ENCODE results near the gene ST3GAL5. TPM values are rescaled to one million over a fixed set of nuclear protein-coding genes. Genes with fewer than 3 reads are reported as not detected.

ST3GAL5 gene
- total RNA-seq, 2 donors from 2014 or later: 24.7 to 38.6 TPM

DNA sequence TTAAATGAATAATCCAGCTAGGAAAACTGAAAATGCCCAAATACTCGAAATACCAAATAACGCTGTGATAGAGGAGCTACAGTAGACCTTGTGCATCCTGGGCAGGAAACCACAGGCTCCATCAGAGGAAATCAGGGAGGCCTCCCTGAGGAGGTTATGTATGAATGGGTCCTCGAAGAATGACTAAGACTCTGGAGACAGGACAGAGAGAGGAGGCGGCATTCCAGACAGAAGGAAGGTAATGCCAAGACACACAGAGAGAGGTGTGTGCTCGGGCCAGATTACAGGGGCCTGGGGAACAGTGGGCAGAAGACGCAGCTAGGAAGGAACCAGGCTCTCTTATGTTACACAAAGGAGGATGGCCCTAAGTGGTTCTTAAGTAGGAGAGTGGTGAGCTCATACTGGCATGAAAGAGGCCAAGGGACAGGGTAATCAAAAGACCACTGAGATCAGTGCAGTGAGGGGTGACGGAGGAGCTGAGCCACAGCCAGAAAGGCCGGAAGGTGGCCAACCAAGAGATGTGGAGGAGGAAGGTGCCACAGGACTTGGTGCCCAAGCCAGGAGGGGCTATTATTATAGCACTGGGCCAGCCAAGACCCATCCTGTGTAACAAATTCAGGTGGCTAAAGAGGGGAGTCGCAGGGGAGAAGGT, 9.9 kb downstream of the ST3GAL5 start:
- TF ChIP-seq CTCF (IDR thresholded peaks at IDR 0.05) (no peak), POLR2AphosphoS5 (IDR thresholded peaks at IDR 0.05) (no peak), POLR2A (IDR thresholded peaks at IDR 0.05) (no peak)

DNA sequence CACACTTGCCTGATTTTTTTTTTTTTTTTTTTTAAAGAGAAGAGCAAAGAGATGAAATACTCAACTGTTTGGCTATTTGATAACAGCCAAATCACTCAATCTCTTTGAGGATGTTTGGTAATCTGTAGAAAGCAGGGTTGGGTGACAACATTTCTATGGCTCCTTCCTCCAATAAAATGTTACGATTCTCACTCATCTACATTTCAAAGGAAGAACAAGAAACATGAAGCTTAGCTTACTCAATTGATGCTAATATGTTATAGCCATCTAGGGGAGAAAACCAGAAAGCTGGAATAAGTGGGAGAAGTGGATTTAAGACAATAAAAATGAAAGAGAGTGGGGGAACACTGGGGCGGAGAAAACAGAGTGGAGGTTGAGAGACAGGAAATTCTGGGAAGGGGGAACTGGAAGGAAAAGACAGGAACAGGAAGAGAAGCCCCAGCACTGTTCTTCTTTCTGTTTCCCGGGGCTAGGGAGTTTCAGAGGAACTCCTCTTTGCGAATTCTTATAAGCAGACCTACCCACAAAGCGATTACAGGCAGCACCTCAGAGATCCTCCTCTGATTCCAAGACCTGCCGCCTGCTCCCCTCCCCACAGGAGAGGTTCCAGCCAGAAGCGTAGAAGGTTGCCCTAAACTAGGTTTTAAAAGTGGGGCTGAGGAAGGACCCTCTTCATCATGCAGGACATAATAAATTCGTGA, 13.3 kb downstream of the ST3GAL5 start:
- intact Hi-C loops (cut with DNase I): no loop called here
- no peak for TF ChIP-seq CTCF (IDR thresholded peaks at IDR 0.05)
- TF ChIP-seq POLR2AphosphoS5 (IDR thresholded peaks at IDR 0.05): no peak
- Histone ChIP-seq H3K36me3 (no peaks in the 10 kb centered on the region), H3K4me1 (replicated peaks) (no peaks in the 10 kb centered on the region), H3K27me3 (replicated peaks; ENCODE audit: insufficient read depth) (no peaks in the 10 kb centered on the region), H3K4me3 (no peak overlapping the region), H3K27ac (no peak overlapping the region), H3K9me3 (no peaks in the 10 kb centered on the region)
- no peak for DNase-seq (ENCODE audit: low spot score)
- 77% methylated on average over 8 of the region's 8 CpGs for WGBS

More for the DNA sequence above, 9.9 kb downstream of the ST3GAL5 start:
- WGBS: 87% methylated on average over 9 of the region's 9 CpGs
- no peak for DNase-seq (ENCODE audit: low spot score)
- Histone ChIP-seq H3K27ac (no peak overlapping the region), H3K36me3 (no peaks in the 10 kb centered on the region), H3K9me3 (no peaks in the 10 kb centered on the region), H3K27me3 (replicated peaks; ENCODE audit: insufficient read depth) (no peaks in the 10 kb centered on the region), H3K4me1 (replicated peaks) (no peaks in the 10 kb centered on the region), H3K4me3 (no peak overlapping the region)
- intact Hi-C loops (cut with DNase I): no loop called here

DNA sequence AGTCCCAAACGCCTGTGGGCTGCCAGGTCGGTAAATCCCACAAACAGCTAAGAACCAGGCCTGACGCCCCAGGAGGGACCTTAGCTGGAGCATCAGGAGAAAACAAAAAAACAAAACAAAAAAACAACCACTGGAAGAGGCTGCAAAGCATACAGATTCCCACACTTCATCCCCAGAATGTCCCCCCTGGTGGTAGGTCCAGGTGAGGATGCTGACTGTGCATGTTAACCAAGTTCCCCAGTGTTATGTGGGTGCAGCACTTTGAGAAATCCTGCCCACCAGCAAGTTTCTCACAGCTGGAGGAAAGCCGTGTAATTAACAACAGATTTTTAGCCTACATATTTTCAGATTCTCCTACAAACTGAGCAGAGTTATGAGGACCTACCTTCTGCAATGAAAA, 15.1 kb downstream of the ST3GAL5 start:
- no peak for DNase-seq (ENCODE audit: low spot score)

DNA sequence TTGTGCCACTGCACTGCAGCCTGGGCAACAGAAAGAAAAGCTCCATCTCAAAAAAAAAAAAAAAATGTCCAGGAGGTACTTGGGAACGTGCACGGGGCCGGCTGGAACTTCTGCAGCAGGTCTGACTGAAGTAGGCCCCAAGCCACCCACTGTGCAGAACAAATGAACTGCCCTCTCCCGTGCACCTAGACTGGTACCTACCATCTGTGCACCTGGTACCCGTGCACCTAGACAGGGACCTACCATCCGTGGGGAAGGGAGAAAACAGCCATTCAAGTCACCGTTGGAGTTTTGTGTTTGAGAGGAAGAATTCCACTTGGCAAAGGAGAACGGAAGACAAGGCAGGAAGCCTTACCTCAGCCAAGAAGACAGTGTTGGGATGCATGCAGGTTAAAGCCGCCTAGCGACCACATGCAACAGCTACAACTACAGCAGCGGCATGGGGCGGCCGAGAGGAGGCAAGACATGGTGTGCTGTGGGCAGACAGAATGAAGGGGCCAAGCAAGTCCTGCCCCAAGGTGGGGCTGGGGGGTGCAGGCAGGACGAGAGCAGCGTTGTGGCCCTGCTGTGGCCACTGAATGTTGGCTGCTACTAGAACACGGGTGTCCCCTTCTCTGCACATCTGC, 16.1 kb downstream of the ST3GAL5 start:
- TF ChIP-seq CTCF (IDR thresholded peaks at IDR 0.05) (no peak), POLR2A (IDR thresholded peaks at IDR 0.05) (no peak), POLR2AphosphoS5 (IDR thresholded peaks at IDR 0.05) (no peak)
- no peaks in the 10 kb centered on the region for H3K9me3 ChIP-seq
- no peaks in the 10 kb centered on the region for H3K4me1 ChIP-seq (replicated peaks)
- intact Hi-C loops (cut with DNase I): no loop called here
- DNase-seq (ENCODE audit: low spot score): no peak
- H3K4me3 ChIP-seq: no peak overlapping the region
- H3K27me3 ChIP-seq (replicated peaks; ENCODE audit: insufficient read depth): no peaks in the 10 kb centered on the region
- no peaks in the 10 kb centered on the region for H3K36me3 ChIP-seq
- 87% methylated on average over 16 of the region's 16 CpGs for WGBS
- no peak overlapping the region for H3K27ac ChIP-seq

More for the DNA sequence above, 15.1 kb downstream of the ST3GAL5 start:
- Histone ChIP-seq H3K27ac (no peak overlapping the region), H3K9me3 (no peaks in the 10 kb centered on the region), H3K4me3 (no peak overlapping the region), H3K4me1 (replicated peaks) (no peaks in the 10 kb centered on the region), H3K36me3 (no peaks in the 10 kb centered on the region), H3K27me3 (replicated peaks; ENCODE audit: insufficient read depth) (no peaks in the 10 kb centered on the region)
- TF ChIP-seq POLR2A (IDR thresholded peaks at IDR 0.05) (no peak), POLR2AphosphoS5 (IDR thresholded peaks at IDR 0.05) (no peak), CTCF (IDR thresholded peaks at IDR 0.05) (no peak)
- 96% methylated on average over 4 of the region's 4 CpGs for WGBS
- intact Hi-C loops (cut with DNase I): no loop called here

All from prostate gland (tissue), 2 donors.